WTC11 (cell line): Measurements from ENCODE around the gene CEP135.

Experiments used
- CREB1 ChIP-seq: sonication (generic); formaldehyde crosslinking; IDR thresholded peaks from 2 replicates; pipeline ENCODE4 v1.8.0; 2023; ENCODE audit warnings: mild to moderate bottlenecking, missing genetic modification reagents
- MYBL2 ChIP-seq: sonication (generic); formaldehyde crosslinking; IDR thresholded peaks from 2 replicates; pipeline ENCODE4 v1.8.1; 2023; ENCODE audit warnings: mild to moderate bottlenecking, moderate library complexity, missing genetic modification reagents
- ZNF263 ChIP-seq: sonication (generic); formaldehyde crosslinking; IDR thresholded peaks from 2 replicates; pipeline ENCODE4 v1.8.1; 2022; ENCODE audit warnings: low read depth, mild to moderate bottlenecking, moderate library complexity, missing genetic modification reagents
- ZNF423 ChIP-seq: fragments of 250-450 bp; sonication (Bioruptor Pico); IDR thresholded peaks from 2 replicates; pipeline ENCODE4 v2.1.2; 2022; ENCODE audit warnings: mild to moderate bottlenecking, moderate library complexity
- TF ChIP-seq, protein P1 (sequence below): fragments of 200-600 bp; IDR thresholded peaks from 2 replicates; pipeline ENCODE4 v1.8.0; 2022; ENCODE audit warnings: antibody characterized with exemption
- TF ChIP-seq, protein P2 (sequence below): sonication (generic); formaldehyde crosslinking; IDR thresholded peaks from 2 replicates; pipeline ENCODE4 v1.8.0; 2022; ENCODE audit warnings: mild to moderate bottlenecking, missing genetic modification reagents
- TF ChIP-seq, protein P3 (sequence below): sonication (generic); formaldehyde crosslinking; IDR thresholded peaks from 2 replicates; pipeline ENCODE4 v1.8.1; 2023; ENCODE audit warnings: mild to moderate bottlenecking, missing genetic modification reagents, moderate library complexity
- TF ChIP-seq, protein P4 (sequence below): sonication (generic); formaldehyde crosslinking; IDR thresholded peaks from 2 replicates; pipeline ENCODE4 v1.8.0; 2022; ENCODE audit warnings: mild to moderate bottlenecking, missing genetic modification reagents

DNA sequence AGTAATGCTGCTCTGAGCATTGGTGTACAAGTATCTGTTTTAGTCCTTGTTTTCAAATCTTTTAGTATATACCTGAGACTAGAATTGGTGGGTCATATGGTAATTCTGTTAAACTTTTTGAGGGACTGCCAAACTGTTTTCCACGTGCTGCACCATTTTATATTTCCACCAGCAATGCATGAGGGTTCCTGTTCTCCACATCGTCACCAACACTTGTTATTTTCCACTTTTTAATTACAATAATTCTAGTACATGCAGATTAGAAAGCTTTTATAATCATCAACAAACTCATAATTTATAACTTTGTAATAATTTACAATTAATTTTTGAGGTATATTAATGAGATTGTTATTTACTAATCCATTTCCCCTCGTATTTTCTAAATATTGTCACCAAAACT, 79.4 kb downstream of the CEP135 start:
- TF ChIP-seq CREB1 (CRISPR knock-in tag) (no peak), ZNF263 (no peak), ZNF423 (CRISPR knock-in tag) (no peak), MYBL2 (CRISPR knock-in tag) (no peak)
- TF ChIP-seq, protein P1, sequence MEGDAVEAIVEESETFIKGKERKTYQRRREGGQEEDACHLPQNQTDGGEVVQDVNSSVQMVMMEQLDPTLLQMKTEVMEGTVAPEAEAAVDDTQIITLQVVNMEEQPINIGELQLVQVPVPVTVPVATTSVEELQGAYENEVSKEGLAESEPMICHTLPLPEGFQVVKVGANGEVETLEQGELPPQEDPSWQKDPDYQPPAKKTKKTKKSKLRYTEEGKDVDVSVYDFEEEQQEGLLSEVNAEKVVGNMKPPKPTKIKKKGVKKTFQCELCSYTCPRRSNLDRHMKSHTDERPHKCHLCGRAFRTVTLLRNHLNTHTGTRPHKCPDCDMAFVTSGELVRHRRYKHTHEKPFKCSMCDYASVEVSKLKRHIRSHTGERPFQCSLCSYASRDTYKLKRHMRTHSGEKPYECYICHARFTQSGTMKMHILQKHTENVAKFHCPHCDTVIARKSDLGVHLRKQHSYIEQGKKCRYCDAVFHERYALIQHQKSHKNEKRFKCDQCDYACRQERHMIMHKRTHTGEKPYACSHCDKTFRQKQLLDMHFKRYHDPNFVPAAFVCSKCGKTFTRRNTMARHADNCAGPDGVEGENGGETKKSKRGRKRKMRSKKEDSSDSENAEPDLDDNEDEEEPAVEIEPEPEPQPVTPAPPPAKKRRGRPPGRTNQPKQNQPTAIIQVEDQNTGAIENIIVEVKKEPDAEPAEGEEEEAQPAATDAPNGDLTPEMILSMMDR: no peak
- TF ChIP-seq, protein P2, sequence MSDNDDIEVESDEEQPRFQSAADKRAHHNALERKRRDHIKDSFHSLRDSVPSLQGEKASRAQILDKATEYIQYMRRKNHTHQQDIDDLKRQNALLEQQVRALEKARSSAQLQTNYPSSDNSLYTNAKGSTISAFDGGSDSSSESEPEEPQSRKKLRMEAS: no peak
- TF ChIP-seq, protein P3, sequence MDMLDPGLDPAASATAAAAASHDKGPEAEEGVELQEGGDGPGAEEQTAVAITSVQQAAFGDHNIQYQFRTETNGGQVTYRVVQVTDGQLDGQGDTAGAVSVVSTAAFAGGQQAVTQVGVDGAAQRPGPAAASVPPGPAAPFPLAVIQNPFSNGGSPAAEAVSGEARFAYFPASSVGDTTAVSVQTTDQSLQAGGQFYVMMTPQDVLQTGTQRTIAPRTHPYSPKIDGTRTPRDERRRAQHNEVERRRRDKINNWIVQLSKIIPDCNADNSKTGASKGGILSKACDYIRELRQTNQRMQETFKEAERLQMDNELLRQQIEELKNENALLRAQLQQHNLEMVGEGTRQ: no peak
- TF ChIP-seq, protein P4, sequence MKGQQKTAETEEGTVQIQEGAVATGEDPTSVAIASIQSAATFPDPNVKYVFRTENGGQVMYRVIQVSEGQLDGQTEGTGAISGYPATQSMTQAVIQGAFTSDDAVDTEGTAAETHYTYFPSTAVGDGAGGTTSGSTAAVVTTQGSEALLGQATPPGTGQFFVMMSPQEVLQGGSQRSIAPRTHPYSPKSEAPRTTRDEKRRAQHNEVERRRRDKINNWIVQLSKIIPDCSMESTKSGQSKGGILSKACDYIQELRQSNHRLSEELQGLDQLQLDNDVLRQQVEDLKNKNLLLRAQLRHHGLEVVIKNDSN (CRISPR knock-in tag): no peak
